Measurements from ENCODE around the gene ACSL3. TPM values are rescaled to one million over a fixed set of nuclear protein-coding genes. Genes with fewer than 3 reads are reported as not detected.
"Not testable (repeated sequence)": the region's sequence is repeated elsewhere in the genome, so short reads cannot be mapped to it uniquely, and the experiment has no call there.

Gene ACSL3
- total and polyA plus RNA-seq, 12 donors: 11.0 to 130 (median 70.6) TPM

- WGBS, 4 donors: 88 to 93% (median 89%) methylated on average over 11 of the region's 11 CpGs
- TF ChIP-seq POLR2A (IDR thresholded peaks at IDR 0.05): no peak
- TF ChIP-seq CTCF (IDR thresholded peaks at IDR 0.05): no peak
- intact Hi-C loops (cut with DNase I): no loop called here
Observed at GRCh38 chr2:222916229-222917197, 55.7 kb downstream of the ACSL3 start.

GRCh38 chr2:222917212-222917611 is 56.4 kb downstream of the ACSL3 start:
- 80 to 85% (median 83%) methylated on average over 9 of the region's 9 CpGs for WGBS, 4 donors
- H3K4me1 ChIP-seq (replicated peaks in 1 of 2); intact Hi-C loops (cut with DNase I): not testable (repeated sequence)

More at GRCh38 chr2:222916229-222917197, 55.7 kb downstream of the ACSL3 start:
- H3K27ac ChIP-seq: no peak overlapping the region
- H3K36me3 ChIP-seq (replicated peaks in 1 of 2): peaks cover 0 to 33% of the 10 kb centered on the region in 2 donors
- no peak overlapping the region for H3K4me3 ChIP-seq
- H3K4me1 ChIP-seq (replicated peaks in 1 of 2): peaks cover 0 to 7% of the 10 kb centered on the region in 2 donors
- H3K9me3 ChIP-seq (replicated peaks in 1 of 3): no peaks in the 10 kb centered on the region
- H3K27me3 ChIP-seq: no peaks in the 10 kb centered on the region
- no peak for DNase-seq

GRCh38 chr2:222919841-222920526 is 59.1 kb downstream of the ACSL3 start:
- intact Hi-C loops (cut with DNase I): no loop called here

More at GRCh38 chr2:222917212-222917611, 56.4 kb downstream of the ACSL3 start:
- H3K4me3 ChIP-seq; H3K27me3 ChIP-seq; H3K27ac ChIP-seq; H3K9me3 ChIP-seq (replicated peaks in 1 of 3); DNase-seq: not testable (repeated sequence)
- H3K36me3 ChIP-seq (replicated peaks in 1 of 2): peaks cover 0 to 33% of the 10 kb centered on the region in 2 donors

GRCh38 chr2:222920657-222921186 is 59.9 kb downstream of the ACSL3 start:
- H3K36me3 ChIP-seq (replicated peaks in 1 of 2): peaks cover 0 to 52% of the 10 kb centered on the region in 2 donors

More at GRCh38 chr2:222919841-222920526, 59.1 kb downstream of the ACSL3 start:
- 81 to 93% (median 89%) methylated on average over 2 of the region's 2 CpGs for WGBS, 4 donors
- no peaks in the 10 kb centered on the region for H3K9me3 ChIP-seq (replicated peaks in 1 of 3)
- H3K4me3 ChIP-seq: no peak overlapping the region
- peaks cover 0 to 7% of the 10 kb centered on the region in 2 donors for H3K4me1 ChIP-seq (replicated peaks in 1 of 2)
- TF ChIP-seq CTCF (IDR thresholded peaks at IDR 0.05) (no peak), POLR2A (IDR thresholded peaks at IDR 0.05) (no peak)
- peaks cover 0 to 47% of the 10 kb centered on the region in 2 donors for H3K36me3 ChIP-seq (replicated peaks in 1 of 2)
- peak in 2 of 7 donors; percentile 21 to 24 for DNase-seq
- no peaks in the 10 kb centered on the region for H3K27me3 ChIP-seq
- H3K27ac ChIP-seq: no peak overlapping the region

More at GRCh38 chr2:222920657-222921186, 59.9 kb downstream of the ACSL3 start:
- Histone ChIP-seq H3K27me3 (no peaks in the 10 kb centered on the region), H3K4me3 (no peak overlapping the region), H3K4me1 (replicated peaks in 1 of 2) (peaks cover 0 to 7% of the 10 kb centered on the region in 2 donors), H3K9me3 (replicated peaks in 1 of 3) (no peaks in the 10 kb centered on the region), H3K27ac (no peak overlapping the region)
- DNase-seq: no peak
- TF ChIP-seq CTCF (IDR thresholded peaks at IDR 0.05) (no peak), POLR2A (IDR thresholded peaks at IDR 0.05) (no peak)
- 92 to 97% (median 94%) methylated on average over 5 of the region's 5 CpGs for WGBS, 4 donors
- intact Hi-C loops (cut with DNase I): no loop called here
